HEK293T (cell line): Measurements from ENCODE around the gene ISM1.

Source experiments
- ARNT ChIP-seq: fragments of 450-650 bp; IDR thresholded peaks from 2 replicates; pipeline ENCODE4 v1.6.1; 2017; ENCODE audit warnings: mild to moderate bottlenecking
- BHLHE40 ChIP-seq: fragments of 450-650 bp; IDR thresholded peaks from 2 replicates; pipeline ENCODE4 v1.6.1; 2016; ENCODE audit warnings: mild to moderate bottlenecking, moderate library complexity, borderline replicate concordance
- ELF4 ChIP-seq: fragments of 450-650 bp; IDR thresholded peaks from 2 replicates; pipeline ENCODE4 v1.6.1; 2017; ENCODE audit warnings: antibody characterized with exemption
- FOXK2 ChIP-seq: fragments of 450-650 bp; IDR thresholded peaks from 2 replicates; pipeline ENCODE4 v1.6.1; 2016; ENCODE audit warnings: mild to moderate bottlenecking
- FOXM1 ChIP-seq: fragments of 450-650 bp; IDR thresholded peaks from 2 replicates; pipeline ENCODE4 v1.6.1; 2017; ENCODE audit warnings: mild to moderate bottlenecking, borderline replicate concordance
- HDGF ChIP-seq: fragments of 450-650 bp; IDR thresholded peaks from 2 replicates; pipeline ENCODE4 v1.6.1; 2017; ENCODE audit warnings: antibody characterized with exemption, borderline replicate concordance
- LEF1 ChIP-seq: fragments of 450-650 bp; IDR thresholded peaks from 2 replicates; pipeline ENCODE4 v1.6.1; 2017; ENCODE audit warnings: mild to moderate bottlenecking, borderline replicate concordance
- NFRKB ChIP-seq: fragments of 450-650 bp; IDR thresholded peaks from 2 replicates; pipeline ENCODE4 v1.6.1; 2016; ENCODE audit warnings: mild to moderate bottlenecking, moderate library complexity
- SP1 ChIP-seq: fragments of 450-650 bp; IDR thresholded peaks from 2 replicates; pipeline ENCODE4 v1.6.1; 2017
- SUZ12 ChIP-seq: fragments of 450-650 bp; IDR thresholded peaks from 2 replicates; pipeline ENCODE4 v1.6.1; 2016; ENCODE audit warnings: mild to moderate bottlenecking
- TARDBP ChIP-seq: fragments of 450-650 bp; IDR thresholded peaks from 2 replicates; pipeline ENCODE4 v1.6.1; 2016
- ZNF384 ChIP-seq: fragments of 450-650 bp; IDR thresholded peaks from 2 replicates; pipeline ENCODE4 v1.6.1; 2016

DNA sequence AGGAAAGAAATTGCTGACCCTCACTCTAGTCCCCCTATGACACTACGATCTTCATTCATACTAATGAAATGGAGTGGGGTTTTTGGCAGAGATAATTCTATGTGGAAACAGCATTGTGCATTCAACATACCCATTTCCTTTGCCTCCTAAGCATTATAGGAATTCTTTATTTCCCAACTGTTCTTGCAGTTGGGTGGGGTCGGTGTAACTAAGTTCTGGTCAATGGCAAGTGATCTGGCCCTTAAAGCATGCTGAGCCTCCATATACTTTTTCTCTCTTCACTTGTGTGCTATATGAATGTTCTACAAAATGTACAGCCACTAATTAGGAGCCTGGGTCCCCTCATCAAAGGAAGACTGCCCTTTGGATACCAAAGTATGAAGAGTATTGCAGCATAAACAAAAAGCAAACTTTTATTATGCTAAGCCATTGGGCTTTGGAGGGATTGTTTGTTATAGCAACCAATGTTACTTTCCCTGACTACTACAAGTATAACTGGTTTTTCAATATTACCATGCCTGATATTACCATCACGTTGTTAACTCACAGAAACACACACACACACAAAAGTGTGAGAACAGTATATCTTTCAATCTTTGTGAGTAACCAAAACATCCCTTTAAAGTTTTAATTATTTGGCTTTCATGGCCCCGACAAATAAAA is 9.0 kb upstream of the ISM1 start:
- TF ChIP-seq FOXM1 (no peak), SP1 (no peak), ARNT (no peak), ELF4 (no peak), BHLHE40 (no peak), TARDBP (no peak), SUZ12 (no peak), FOXK2 (no peak), NFRKB (no peak), ZNF384 (no peak), LEF1 (no peak), HDGF (no peak)
